ENCODE measurements around the gene SLC49A4.

The SLC49A4 gene

DNA sequence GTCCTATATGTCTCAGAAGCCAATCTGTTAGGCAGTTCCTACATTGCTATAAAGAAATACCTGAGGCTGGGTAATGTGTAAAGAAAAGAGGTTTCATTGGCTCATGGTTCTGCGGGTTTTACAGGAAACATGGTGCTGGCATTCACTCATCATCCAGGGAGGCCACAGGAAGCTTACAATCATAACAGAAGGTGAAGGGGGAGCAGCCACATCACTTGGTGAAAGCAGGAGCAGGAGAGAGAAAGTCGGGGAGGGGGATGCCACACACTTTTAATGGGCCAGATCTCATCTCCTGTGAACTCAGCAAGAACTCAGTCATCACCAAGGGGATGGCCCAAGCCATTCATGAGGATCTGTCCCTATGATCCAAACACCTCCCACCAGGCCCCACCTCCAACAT lies 9.1 kb downstream of the SLC49A4 start:
- TF ChIP-seq POLR2AphosphoS5 (IDR thresholded peaks at IDR 0.05; ENCODE audit: borderline replicate concordance, low read depth, low read length) (no peak), FOXP2 (optimal IDR thresholded peaks at IDR 0.05; ENCODE audit: control extremely low read depth, extremely low read length, insufficient read depth) (no peak), EZH2 (IDR thresholded peaks at IDR 0.05) (no peak)
- H3K9ac ChIP-seq (ENCODE audit: insufficient read length) = no peak overlapping the region
- DNase-seq (ENCODE audit: low read depth, low spot score) = no peak
- no peaks in the 10 kb centered on the region for H3K9me3 ChIP-seq (ENCODE audit: low read depth, low read length)
- no peak overlapping the region for H3K4me3 ChIP-seq
- no peak overlapping the region for H3K27ac ChIP-seq
- H3K36me3 ChIP-seq (ENCODE audit: insufficient read depth, low read length) = peaks cover 6% of the 10 kb centered on the region; the same call in 1 of the 2 replicates

DNA sequence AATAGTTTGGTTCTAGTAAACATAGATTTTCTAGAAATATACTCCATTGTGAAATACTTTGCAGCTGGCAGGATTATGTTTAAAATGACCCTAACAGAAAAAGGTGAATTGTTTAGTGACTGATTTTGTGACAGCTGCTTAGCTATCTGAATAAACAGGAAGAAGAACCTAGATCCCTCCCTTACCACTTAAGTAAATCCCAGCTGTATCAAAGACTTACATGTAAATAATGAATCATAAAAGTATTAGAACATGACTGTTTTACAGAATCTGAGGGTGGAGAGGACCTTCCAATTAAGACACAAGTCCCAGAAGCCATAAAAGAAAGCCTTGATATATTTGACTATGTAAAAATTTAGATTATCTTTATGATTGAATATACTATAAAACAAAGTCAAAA lies 15.9 kb downstream of the SLC49A4 start:
- Histone ChIP-seq H3K4me3 (no peak overlapping the region), H3K9me3 (ENCODE audit: low read depth, low read length) (no peaks in the 10 kb centered on the region), H3K36me3 (ENCODE audit: insufficient read depth, low read length) (peaks cover 19% of the 10 kb centered on the region), H3K9ac (ENCODE audit: insufficient read length) (no peak overlapping the region), H3K27ac (no peak overlapping the region)
- no peak for DNase-seq (ENCODE audit: low read depth, low spot score)
- no peak for TF ChIP-seq POLR2AphosphoS5 (IDR thresholded peaks at IDR 0.05; ENCODE audit: borderline replicate concordance, low read depth, low read length)
- no peak for TF ChIP-seq FOXP2 (optimal IDR thresholded peaks at IDR 0.05; ENCODE audit: control extremely low read depth, extremely low read length, insufficient read depth)
- TF ChIP-seq EZH2 (IDR thresholded peaks at IDR 0.05) = no peak

DNA sequence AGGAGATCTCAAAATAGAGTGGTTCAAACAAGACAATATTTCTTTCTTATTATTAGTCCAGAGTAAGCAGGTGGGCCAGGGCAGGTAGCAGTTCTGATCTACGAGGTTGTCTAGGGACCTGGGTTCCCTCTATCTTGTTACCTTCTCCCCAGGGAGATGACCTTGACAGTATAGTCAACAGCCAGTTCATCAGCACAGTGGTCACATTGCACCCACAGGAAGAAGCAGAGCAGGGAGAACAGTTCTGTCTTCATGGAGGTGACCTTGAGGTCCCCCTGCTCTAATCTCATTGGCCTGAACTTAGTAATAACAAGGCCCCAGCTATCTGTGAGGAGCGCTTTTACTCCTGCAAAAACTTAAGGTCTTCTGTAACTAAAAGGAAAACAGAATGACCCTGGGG lies 21.7 kb downstream of the SLC49A4 start:
- no peak for DNase-seq (ENCODE audit: low read depth, low spot score)
- H3K4me3 ChIP-seq = no peak overlapping the region
- H3K9ac ChIP-seq (ENCODE audit: insufficient read length) = no peak overlapping the region
- H3K36me3 ChIP-seq (ENCODE audit: insufficient read depth, low read length) = peaks cover 15% of the 10 kb centered on the region
- no peak overlapping the region for H3K27ac ChIP-seq
- no peaks in the 10 kb centered on the region for H3K9me3 ChIP-seq (ENCODE audit: low read depth, low read length)
- TF ChIP-seq POLR2AphosphoS5 (IDR thresholded peaks at IDR 0.05; ENCODE audit: borderline replicate concordance, low read depth, low read length) = no peak
- TF ChIP-seq FOXP2 (optimal IDR thresholded peaks at IDR 0.05; ENCODE audit: control extremely low read depth, extremely low read length, insufficient read depth) = no peak
- TF ChIP-seq EZH2 (IDR thresholded peaks at IDR 0.05) = no peak

DNA sequence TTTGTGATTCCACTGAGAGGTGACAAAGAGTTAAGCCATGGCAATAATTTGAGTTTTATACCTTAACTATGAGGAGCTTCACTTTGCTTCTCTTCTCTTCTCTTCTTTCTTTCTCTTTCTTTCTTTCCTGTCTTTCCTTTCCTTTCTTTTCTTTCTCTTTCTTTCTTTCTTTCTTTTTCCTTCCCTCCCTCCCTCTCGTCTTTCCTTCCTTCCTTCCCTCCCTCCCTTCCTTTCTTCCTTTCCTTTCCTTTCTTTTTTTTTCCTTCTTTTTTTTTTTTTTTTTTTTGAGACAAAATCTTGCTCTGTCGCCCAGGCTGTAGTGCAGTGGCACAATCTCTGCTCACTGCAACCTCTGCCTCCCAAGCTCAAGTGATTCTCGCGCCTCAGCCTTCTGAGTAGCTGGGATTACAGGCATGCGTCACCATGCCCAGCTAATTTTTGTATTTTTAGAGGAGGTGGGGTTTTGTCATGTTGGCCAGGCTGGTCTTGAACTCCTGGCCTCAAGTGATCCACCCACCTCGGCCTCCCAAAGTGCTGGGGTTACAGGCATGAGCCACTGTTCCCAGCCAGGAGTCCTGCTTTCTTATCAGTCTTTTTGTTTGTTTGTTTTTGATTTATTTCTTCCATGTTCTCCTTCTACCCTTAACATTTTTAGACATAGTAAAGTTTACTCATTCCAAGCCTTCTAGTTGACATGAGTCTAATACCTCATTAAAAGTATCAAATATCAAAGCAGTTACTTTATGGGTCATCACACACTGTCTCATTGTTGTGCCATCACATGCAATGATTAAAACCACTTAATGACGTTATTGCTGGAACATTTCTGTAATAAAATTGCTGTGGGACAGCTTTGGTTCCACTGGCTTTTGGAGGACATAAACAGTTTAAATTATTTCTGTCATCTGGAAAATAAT lies 29.9 kb downstream of the SLC49A4 start:
- no peak for TF ChIP-seq POLR2AphosphoS5 (IDR thresholded peaks at IDR 0.05; ENCODE audit: borderline replicate concordance, low read depth, low read length)
- TF ChIP-seq FOXP2 (optimal IDR thresholded peaks at IDR 0.05; ENCODE audit: control extremely low read depth, extremely low read length, insufficient read depth) = no peak
- TF ChIP-seq EZH2 (IDR thresholded peaks at IDR 0.05) = no peak
- Histone ChIP-seq H3K27ac (no peak overlapping the region), H3K9ac (ENCODE audit: insufficient read length) (no peak overlapping the region), H3K4me3 (no peak overlapping the region), H3K9me3 (ENCODE audit: low read depth, low read length) (peaks cover 8% of the 10 kb centered on the region; the same call in 1 of the 2 replicates), H3K36me3 (ENCODE audit: insufficient read depth, low read length) (peaks cover 37% of the 10 kb centered on the region)
- no peak for DNase-seq (ENCODE audit: low read depth, low spot score)

DNA sequence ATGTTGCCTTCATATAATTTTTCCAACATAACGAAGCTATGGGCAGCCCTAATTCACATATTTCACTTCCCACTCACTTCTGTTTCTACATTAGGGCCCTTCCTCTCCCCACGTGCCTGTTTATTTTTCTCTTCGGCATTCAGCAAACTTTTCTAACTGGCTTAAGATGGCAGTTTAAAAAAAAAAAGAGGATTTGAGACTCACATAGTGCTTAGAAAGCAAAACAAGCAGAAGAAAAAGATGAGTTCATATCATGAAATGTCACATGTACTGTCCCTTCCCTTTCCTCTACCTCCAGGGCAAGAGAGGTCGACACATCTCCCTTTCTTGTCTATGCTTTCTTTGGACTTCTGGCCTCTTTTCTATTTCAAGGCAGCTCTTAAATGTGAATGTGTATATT lies 30.6 kb downstream of the SLC49A4 start:
- TF ChIP-seq EZH2 (IDR thresholded peaks at IDR 0.05) (no peak), FOXP2 (optimal IDR thresholded peaks at IDR 0.05; ENCODE audit: control extremely low read depth, extremely low read length, insufficient read depth) (no peak), POLR2AphosphoS5 (IDR thresholded peaks at IDR 0.05; ENCODE audit: borderline replicate concordance, low read depth, low read length) (no peak)
- H3K36me3 ChIP-seq (ENCODE audit: insufficient read depth, low read length) = peaks cover 37% of the 10 kb centered on the region
- no peak overlapping the region for H3K9ac ChIP-seq (ENCODE audit: insufficient read length)
- DNase-seq (ENCODE audit: low read depth, low spot score) = no peak
- no peak overlapping the region for H3K4me3 ChIP-seq
- peaks cover 8% of the 10 kb centered on the region; the same call in 1 of the 2 replicates for H3K9me3 ChIP-seq (ENCODE audit: low read depth, low read length)
- no peak overlapping the region for H3K27ac ChIP-seq

DNA sequence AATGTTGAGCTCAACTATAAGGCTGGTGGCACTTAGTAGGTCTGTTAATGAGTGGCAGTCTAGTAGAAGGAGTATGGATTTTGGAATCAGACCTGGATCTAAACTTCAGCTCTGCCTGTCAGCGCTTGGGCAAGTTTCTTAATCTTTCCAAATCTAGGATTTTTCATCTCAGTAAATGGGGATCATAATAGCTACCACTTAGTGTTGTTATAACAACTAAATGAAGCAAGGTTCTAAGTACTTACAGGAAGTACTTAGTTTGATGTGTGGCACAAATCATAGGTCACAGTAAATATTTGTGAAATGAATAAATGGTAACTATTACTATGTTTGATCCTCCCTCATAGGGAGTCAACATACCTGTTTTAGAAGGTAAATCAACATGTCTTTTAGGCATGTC lies 31.4 kb downstream of the SLC49A4 start:
- H3K4me3 ChIP-seq = no peak overlapping the region
- H3K9me3 ChIP-seq (ENCODE audit: low read depth, low read length) = peaks cover 8% of the 10 kb centered on the region; the same call in 1 of the 2 replicates
- H3K36me3 ChIP-seq (ENCODE audit: insufficient read depth, low read length) = peaks cover 40% of the 10 kb centered on the region
- H3K9ac ChIP-seq (ENCODE audit: insufficient read length) = no peak overlapping the region
- DNase-seq (ENCODE audit: low read depth, low spot score) = no peak
- TF ChIP-seq EZH2 (IDR thresholded peaks at IDR 0.05) (no peak), POLR2AphosphoS5 (IDR thresholded peaks at IDR 0.05; ENCODE audit: borderline replicate concordance, low read depth, low read length) (no peak), FOXP2 (optimal IDR thresholded peaks at IDR 0.05; ENCODE audit: control extremely low read depth, extremely low read length, insufficient read depth) (no peak)
- H3K27ac ChIP-seq = no peak overlapping the region

DNA sequence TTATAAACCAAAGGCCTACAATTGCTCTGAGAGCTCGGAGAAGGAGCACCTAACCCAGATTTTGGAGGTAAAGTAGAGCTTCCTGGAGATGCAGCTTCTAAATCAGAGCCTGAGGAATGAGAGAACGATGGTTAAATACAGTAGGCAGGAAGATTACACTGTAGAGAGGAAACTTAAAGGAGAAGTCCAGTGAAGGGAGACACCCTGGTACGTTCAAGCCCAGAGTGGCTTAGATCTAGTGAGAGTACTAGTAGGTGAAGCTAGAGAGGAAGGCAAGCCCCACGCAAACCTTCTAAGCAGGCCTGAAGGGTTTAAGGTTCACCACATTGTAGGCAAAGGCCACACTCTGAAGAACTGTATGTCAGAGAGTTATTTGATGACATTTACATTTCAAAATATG lies 33.4 kb downstream of the SLC49A4 start:
- no peak for TF ChIP-seq FOXP2 (optimal IDR thresholded peaks at IDR 0.05; ENCODE audit: control extremely low read depth, extremely low read length, insufficient read depth)
- no peak for TF ChIP-seq EZH2 (IDR thresholded peaks at IDR 0.05)
- no peak for TF ChIP-seq POLR2AphosphoS5 (IDR thresholded peaks at IDR 0.05; ENCODE audit: borderline replicate concordance, low read depth, low read length)
- DNase-seq (ENCODE audit: low read depth, low spot score) = no peak
- Histone ChIP-seq H3K9me3 (ENCODE audit: low read depth, low read length) (peaks cover 8% of the 10 kb centered on the region; the same call in 1 of the 2 replicates), H3K27ac (no peak overlapping the region), H3K36me3 (ENCODE audit: insufficient read depth, low read length) (peaks cover 51% of the 10 kb centered on the region), H3K4me3 (no peak overlapping the region), H3K9ac (ENCODE audit: insufficient read length) (no peak overlapping the region)

DNA sequence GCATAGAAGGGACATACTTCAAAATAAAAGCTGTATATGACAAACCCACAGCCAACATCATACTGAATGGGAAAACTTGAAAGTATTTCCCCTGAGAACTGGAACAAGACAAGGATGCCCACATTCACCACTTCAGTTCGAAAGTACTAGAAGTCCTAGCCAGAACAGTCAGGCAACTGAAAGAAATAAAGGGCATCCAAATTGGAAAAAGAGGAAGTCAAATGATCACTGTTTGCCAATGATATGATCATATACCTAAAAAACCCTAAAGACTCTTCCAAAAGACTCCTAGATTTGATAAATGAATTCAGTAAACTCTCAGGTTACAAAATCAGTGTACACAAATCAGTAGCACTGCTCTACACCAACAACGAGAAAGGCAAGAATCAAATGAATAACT lies 40.7 kb downstream of the SLC49A4 start:
- Histone ChIP-seq H3K27ac (no peak overlapping the region), H3K4me3 (no peak overlapping the region), H3K9ac (ENCODE audit: insufficient read length) (no peak overlapping the region), H3K36me3 (ENCODE audit: insufficient read depth, low read length) (peaks cover 35% of the 10 kb centered on the region), H3K9me3 (ENCODE audit: low read depth, low read length) (no peaks in the 10 kb centered on the region)
- no peak for TF ChIP-seq POLR2AphosphoS5 (IDR thresholded peaks at IDR 0.05; ENCODE audit: borderline replicate concordance, low read depth, low read length)
- no peak for TF ChIP-seq FOXP2 (optimal IDR thresholded peaks at IDR 0.05; ENCODE audit: control extremely low read depth, extremely low read length, insufficient read depth)
- TF ChIP-seq EZH2 (IDR thresholded peaks at IDR 0.05) = no peak
- DNase-seq (ENCODE audit: low read depth, low spot score) = no peak

All from SK-N-MC (cell line).